Type B pancreatic cell (in vitro differentiated cells): ENCODE data around the gene MRTFB. TPM values are rescaled to one million over a fixed set of nuclear protein-coding genes. Genes with fewer than 3 reads are reported as not detected.

ENCODE experiments used
- DNase-seq: peaks from one replicate; pipeline ENCODE4 v3.0.0; 2021; ENCODE audit warnings: mixed read lengths; ENCODE audit not compliant: unreplicated experiment; ENCODE audit errors: extremely low spot score
- H3K27ac Mint-ChIP-seq: 2 replicates; pipeline ENCODE4 v1.8.0; 2021; ENCODE audit warnings: mild to moderate bottlenecking, mixed read lengths
- H3K27me3 Mint-ChIP-seq: 2 replicates; pipeline ENCODE4 v1.8.0; 2021; ENCODE audit warnings: mixed read lengths
- H3K36me3 Mint-ChIP-seq: 2 replicates; pipeline ENCODE4 v1.8.0; 2021; ENCODE audit warnings: mixed read lengths
- H3K4me1 Mint-ChIP-seq: one replicate; pipeline ENCODE4 v1.8.0; 2021; ENCODE audit warnings: mixed read lengths; ENCODE audit not compliant: unreplicated experiment
- H3K4me3 Mint-ChIP-seq: 2 replicates; pipeline ENCODE4 v1.8.0; 2021; ENCODE audit warnings: mild to moderate bottlenecking, mixed read lengths
- H3K9me3 Mint-ChIP-seq: 2 replicates; pipeline ENCODE4 v1.8.0; 2021; ENCODE audit warnings: mixed read lengths
- total RNA-seq: library from RNA; stranded (reverse); gene quantifications from 2 replicates; pipeline ENCODE4 v1.2.1, GENCODE V29; 2021; ENCODE audit warnings: low replicate concordance
- TF ChIP-seq, protein P1 (sequence below): fragments of 200-600 bp; sonication (generic); conservative IDR thresholded peaks from 2 replicates; pipeline ENCODE4 v1.5.0; 2021; ENCODE audit warnings: antibody characterized with exemption, mild to moderate bottlenecking

Gene MRTFB
- total RNA-seq, 1 donor from 2014 or later, result 61.0 TPM

DNA sequence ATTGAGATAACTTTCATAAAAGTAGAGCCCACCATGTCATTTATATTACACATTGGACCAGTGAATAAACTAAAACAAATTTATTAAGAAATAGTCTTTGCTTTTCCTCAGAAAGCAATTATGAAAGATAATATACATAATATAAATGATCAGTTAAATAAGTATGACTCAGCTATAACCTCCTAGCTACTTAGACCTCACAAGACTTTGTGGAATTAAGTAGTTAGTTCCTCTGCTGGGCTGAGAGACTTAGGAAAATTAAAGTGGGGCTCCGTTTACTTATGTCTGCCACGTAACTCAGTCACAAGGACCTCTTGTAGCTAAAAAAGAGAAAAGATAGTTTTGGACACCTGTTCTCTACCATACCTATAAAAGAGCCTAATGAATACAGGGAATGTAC, 76.9 kb downstream of the MRTFB start:
- DNase-seq, result no peak
- H3K4me3 Mint-ChIP-seq, result no peak overlapping the region
- TF ChIP-seq, protein P1, sequence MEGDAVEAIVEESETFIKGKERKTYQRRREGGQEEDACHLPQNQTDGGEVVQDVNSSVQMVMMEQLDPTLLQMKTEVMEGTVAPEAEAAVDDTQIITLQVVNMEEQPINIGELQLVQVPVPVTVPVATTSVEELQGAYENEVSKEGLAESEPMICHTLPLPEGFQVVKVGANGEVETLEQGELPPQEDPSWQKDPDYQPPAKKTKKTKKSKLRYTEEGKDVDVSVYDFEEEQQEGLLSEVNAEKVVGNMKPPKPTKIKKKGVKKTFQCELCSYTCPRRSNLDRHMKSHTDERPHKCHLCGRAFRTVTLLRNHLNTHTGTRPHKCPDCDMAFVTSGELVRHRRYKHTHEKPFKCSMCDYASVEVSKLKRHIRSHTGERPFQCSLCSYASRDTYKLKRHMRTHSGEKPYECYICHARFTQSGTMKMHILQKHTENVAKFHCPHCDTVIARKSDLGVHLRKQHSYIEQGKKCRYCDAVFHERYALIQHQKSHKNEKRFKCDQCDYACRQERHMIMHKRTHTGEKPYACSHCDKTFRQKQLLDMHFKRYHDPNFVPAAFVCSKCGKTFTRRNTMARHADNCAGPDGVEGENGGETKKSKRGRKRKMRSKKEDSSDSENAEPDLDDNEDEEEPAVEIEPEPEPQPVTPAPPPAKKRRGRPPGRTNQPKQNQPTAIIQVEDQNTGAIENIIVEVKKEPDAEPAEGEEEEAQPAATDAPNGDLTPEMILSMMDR, result no peak
- H3K27me3 Mint-ChIP-seq, result no peaks in the 10 kb centered on the region
- H3K27ac Mint-ChIP-seq, result no peak overlapping the region
- H3K36me3 Mint-ChIP-seq, result peaks cover 15% of the 10 kb centered on the region
- no peaks in the 10 kb centered on the region for H3K9me3 Mint-ChIP-seq
- peaks cover 15% of the 10 kb centered on the region for H3K4me1 Mint-ChIP-seq

DNA sequence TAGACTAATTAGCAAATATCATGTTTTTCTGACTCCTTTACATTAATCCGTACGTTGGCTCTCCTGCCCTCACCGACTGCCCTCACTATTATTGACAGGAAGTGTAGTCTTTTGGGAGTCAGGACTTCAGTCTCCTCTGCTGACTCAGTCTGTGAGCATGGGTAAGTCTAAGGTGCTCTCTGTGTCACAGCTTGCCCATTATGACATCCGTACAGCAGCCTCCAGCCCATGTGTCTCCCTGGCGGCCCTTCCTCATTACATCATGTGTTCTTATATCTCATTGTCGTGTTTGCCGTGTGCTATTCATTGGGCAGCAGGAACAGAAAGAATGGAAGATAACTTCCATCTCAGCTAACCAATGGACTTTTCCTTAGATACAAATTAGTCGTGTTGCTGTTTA, 77.5 kb downstream of the MRTFB start:
- peaks cover 15% of the 10 kb centered on the region for H3K36me3 Mint-ChIP-seq
- DNase-seq, result no peak
- H3K9me3 Mint-ChIP-seq, result no peaks in the 10 kb centered on the region
- H3K4me3 Mint-ChIP-seq, result no peak overlapping the region
- TF ChIP-seq, protein P1, result no peak
- no peak overlapping the region for H3K27ac Mint-ChIP-seq
- H3K27me3 Mint-ChIP-seq, result no peaks in the 10 kb centered on the region
- H3K4me1 Mint-ChIP-seq, result peaks cover 15% of the 10 kb centered on the region

DNA sequence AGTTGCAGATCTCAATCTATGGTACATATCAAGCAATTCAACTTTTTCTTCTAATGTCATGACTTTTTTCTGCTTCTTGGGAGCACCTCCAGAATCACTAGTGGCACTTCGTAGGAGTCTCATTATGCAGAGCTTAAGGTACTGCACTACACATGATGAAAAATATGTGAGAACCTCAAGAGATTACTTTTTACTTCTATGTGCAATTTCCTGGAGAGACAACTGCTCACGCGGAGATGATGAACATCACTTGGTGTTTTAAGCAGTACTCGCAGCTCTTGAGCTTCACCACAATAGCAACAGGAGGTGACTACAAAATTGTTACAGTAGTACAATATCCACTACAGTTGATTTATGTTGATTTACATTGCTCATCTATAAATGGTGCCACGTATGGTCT, 79.7 kb downstream of the MRTFB start:
- Mint-ChIP-seq H3K27me3 (no peaks in the 10 kb centered on the region), H3K27ac (no peak overlapping the region), H3K4me1 (peaks cover 25% of the 10 kb centered on the region), H3K4me3 (no peak overlapping the region), H3K9me3 (no peaks in the 10 kb centered on the region), H3K36me3 (peaks cover 15% of the 10 kb centered on the region)
- DNase-seq, result no peak
- TF ChIP-seq, protein P1, result no peak

DNA sequence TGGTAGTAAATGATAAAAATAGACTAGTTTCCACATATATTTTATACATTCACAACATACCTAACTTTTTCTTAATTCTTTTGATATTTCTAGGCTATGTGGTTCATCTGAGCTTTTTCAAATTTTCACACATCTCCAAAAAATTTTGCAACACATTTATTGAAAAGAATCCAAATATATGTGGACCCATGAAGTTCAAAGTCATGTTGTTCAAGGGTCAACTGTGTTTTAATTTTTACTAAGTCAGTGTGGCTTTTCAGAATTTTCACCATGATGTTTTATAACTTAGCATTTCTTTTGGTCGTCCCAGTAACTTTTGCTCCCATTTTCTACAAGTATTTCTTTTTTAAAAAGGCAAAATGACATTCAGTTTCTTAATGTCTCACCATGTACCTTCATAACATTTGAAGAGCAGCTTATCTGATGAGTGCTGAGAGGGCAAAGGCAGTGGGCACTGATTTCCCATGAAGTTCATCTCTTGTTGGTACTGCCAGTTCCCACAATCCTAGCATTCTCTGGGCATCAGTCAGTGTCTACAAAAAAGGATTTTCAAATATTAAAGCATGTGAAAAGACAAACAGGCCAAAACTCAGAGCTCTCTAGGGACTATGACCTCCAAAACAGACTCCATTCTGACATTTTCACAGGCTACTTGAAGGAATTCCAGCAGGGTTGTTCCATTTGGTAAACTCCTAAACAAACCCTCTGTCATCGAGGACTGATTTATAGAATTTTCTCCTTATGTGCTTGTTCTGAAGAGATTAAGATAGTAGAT, 80.3 kb downstream of the MRTFB start:
- Mint-ChIP-seq H3K36me3 (peaks cover 15% of the 10 kb centered on the region), H3K4me3 (no peak overlapping the region), H3K9me3 (no peaks in the 10 kb centered on the region), H3K27ac (no peak overlapping the region), H3K4me1 (peaks cover 25% of the 10 kb centered on the region), H3K27me3 (no peaks in the 10 kb centered on the region)
- DNase-seq, result no peak
- TF ChIP-seq, protein P1, result no peak

DNA sequence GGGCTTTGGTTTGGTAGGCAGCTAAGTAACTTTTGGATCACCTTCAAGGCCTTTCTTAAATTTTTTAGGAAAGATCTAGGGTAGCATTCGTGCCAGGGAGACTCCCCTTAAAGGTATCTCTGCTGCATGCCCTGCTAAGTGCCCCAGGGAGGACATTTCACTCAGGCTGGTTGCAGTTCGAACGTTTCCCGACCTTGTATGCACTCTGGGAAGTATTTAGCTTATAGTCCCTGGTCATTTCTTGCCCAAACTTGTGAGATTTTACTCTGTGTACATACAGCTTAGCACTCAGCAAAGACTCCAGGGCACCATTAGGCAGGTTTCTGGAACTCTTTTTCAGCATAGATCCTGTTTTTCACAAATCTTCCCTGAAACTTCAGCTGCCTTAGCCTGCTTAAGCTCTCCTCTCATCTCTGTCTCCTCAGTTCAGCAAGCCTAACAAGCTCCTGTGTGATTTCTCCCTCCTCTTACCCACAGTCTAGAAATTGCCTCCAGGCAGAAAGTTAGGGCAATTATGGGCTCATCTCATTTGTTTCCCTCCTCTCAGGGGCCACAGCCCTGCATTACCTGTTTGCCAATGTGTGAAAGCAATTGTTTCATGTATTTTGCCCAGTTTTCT, 84.6 kb downstream of the MRTFB start:
- H3K36me3 Mint-ChIP-seq, result peaks cover 2% of the 10 kb centered on the region
- no peaks in the 10 kb centered on the region for H3K9me3 Mint-ChIP-seq
- DNase-seq, result no peak
- H3K4me3 Mint-ChIP-seq, result peak overlapping the region; percentile 47
- peak overlapping the region; percentile 4 for H3K27ac Mint-ChIP-seq
- H3K27me3 Mint-ChIP-seq, result no peaks in the 10 kb centered on the region
- H3K4me1 Mint-ChIP-seq, result peaks cover 17% of the 10 kb centered on the region
- TF ChIP-seq, protein P1, result no peak
